ENCODE data around the gene DDX28.
"Not testable (repeated sequence)": the region's sequence is repeated elsewhere in the genome, so short reads cannot be mapped to it uniquely, and the experiment has no call there.

DDX28 gene

DNA sequence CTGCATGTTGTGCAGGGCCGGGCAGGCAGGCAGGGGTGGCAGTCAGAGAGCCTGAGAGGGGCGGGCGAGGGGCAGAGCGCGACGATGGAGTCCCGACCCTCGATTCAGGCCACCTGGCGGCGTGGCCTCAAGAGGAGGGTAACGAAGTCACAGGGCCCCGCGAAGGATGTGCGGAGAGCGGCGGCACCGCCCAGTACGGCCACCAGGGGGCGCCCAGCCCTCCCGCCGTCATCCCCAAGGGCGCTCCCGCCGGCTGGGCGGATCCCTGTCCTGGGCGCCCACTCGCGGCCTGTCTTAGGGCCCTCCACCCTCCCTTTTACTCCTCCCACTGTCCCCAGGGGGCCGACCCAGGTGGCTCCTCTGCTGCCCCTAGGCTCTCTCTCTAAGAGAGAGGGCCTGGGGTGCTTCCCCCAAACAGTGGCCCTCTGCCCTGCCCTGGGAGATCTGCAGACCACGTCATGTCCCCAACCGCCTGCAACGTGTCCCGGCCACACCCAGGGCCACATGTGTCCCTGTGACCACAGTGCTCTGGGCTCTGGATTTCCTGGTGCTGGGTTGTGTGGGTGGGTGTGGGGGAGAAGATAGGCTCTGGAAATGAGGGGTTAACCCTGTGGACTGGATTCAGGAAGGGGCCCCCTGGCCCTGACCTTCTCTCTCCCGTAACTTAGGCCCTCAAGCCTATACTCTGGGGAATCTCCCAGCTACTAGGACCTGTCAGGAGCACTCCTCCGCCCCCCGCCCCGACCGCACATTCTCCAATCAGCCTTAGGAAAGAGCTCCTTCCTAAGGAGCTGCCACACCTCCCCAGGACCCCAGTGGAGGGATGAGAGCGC, 29.6 kb downstream of the DDX28 start:
- peak; percentile 96 for DNase-seq

DNA sequence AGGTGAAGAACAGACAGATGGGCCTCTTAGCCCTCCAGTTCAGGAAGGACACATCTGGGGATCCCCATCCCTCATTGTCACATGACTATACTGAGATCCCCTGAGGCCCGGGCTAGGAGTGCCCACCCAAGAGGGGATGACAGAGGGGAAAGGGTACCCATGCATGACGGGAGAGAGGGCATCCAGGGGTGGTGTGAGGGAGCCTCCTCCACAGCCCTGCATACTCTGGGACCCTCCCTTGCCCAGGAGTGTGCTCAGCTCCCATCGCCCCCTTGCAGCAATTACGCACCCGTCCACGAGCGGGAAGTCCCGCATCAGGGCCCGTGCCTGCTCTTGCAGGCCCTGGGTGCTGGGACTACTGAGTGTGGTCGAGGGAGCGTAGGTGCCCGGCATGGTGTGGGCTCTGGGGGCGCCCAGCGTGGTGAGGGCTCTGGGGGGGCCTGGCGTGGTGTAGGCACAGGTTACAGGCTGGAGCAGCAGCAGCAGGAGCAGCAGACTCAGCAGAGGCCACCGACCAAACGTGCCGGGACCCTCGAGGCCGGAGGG, 30.3 kb downstream of the DDX28 start:
- DNase-seq: no peak

- DNase-seq: no peak
Observed at GRCh38 chr16:67990018-67990386, 33.0 kb downstream of the DDX28 start.

DNA sequence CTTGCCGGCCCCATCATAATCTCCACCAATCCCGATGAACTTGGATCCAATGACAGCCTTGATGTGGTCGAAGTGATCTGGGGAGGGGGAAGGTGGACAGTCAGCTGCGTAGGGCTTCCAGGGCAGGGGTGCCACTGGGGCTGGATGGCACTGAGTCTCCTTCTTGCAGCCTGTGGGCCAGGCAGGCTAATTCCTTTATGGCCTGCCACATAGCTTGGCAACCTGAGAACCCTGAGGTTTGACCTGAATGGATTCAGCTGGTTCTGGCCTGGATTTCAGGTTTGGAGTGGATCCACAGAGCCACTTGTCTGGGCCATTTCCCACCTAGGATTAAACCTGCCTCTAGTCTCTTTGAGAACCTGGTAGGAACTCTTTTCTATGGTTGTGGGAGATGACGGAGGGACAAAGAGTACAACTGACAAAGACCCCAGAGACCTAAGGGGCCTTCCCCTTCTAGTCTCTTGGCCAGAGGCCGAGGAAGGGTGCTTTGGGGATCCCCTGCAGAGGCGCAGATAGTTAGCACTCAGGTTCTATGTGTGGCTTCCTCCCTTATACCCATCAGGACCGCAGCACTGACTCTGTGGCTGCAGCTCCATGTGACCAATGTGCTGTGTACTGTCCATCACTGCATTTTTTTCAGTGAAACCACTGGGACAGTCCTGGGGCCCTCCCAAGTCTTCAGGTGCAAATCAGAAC, 33.6 kb downstream of the DDX28 start:
- no peak for DNase-seq

DNA sequence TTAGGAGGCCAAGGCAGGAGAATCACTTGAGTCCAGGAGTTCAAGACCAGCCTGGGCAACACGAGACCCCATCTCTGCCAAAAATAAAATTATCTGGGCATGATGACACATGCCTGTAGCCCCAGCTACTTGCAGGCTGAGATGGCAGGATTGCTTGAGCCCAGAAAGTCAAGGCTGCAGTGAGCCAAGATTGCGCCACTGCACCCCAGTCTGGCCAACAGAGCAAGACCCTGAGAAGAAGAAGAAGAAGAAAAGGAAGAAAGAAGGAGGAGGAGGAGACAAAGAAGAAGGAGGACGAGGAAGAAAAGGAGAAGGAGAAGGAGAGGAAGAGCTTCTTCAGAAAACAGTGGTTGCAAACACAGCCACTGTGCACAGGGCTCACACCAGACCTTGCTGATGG, 34.4 kb downstream of the DDX28 start:
- DNase-seq: no peak

DNA sequence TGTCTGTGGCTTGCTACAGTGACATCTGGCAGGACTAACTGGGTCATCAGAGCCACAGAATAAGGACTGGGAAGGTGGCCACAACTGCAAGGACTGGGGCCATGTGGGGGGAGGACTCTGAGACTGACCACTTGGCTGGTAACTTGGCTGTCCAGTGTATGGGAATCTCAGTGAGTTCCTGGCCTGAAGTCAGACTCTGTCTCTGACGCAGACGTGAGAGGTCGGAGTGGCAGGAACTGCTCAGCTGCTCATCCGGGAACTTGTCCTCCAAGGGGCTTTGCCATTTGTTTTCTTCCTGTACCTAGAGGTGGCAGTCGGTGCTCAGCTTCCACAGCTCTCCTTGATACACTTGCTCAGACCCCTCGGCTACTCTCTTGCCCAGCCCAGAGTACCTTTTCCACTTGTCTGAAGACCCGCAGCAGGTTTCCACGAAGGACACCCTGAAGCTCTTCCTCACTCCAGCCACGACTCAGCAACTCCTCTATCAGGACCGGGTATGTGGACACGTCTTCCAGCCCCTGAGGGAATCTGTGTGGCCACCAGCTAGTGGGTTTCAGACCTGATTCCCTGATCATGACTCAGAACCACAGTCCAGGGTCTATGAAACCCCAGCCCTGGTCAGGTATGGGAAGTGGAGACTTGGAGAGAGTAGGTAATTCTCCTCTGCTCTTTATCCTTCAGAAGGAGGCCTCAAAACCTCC, 35.4 kb downstream of the DDX28 start:
- DNase-seq: no peak

GRCh38 chr16:67986949-67987348, 36.1 kb downstream of the DDX28 start:
- no peak for DNase-seq

GRCh38 chr16:67982011-67982696, 40.9 kb downstream of the DDX28 start:
- no peak for DNase-seq

- DNase-seq: no peak
Observed at GRCh38 chr16:67979955-67980678, 42.9 kb downstream of the DDX28 start, which contains the start of gene DPEP3. DPEP3 (minus strand) TSS chr16:67980499; CDS start chr16:67980380, 119 bp downstream.

GRCh38 chr16:67977469-67978227, 45.4 kb downstream of the DDX28 start:
- DNase-seq: no peak

DNA sequence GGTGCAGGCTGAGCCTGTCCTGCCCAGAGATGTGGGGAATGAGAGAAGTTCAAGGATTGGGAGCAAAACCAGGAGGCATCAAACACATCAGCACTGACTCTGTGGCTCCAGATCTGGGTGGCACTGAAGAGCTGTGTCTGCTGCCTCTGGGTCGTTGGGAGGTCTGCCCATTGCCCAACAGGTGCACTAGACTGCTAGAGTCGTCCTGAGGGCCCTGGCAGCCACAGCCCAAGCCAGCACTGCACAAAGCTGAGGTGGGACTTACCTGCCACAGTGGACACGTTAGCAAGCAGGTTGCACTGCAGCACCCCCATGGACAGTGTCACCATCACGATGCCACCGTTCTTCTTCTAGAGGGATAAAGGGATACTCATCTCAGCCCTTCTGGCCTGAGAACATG, 46.0 kb downstream of the DDX28 start:
- no peak for DNase-seq

- no peak for DNase-seq
Observed at GRCh38 chr16:67976205-67976604, 46.8 kb downstream of the DDX28 start.

- DNase-seq: no peak
Observed at GRCh38 chr16:67975321-67976105, 47.5 kb downstream of the DDX28 start.

DNA sequence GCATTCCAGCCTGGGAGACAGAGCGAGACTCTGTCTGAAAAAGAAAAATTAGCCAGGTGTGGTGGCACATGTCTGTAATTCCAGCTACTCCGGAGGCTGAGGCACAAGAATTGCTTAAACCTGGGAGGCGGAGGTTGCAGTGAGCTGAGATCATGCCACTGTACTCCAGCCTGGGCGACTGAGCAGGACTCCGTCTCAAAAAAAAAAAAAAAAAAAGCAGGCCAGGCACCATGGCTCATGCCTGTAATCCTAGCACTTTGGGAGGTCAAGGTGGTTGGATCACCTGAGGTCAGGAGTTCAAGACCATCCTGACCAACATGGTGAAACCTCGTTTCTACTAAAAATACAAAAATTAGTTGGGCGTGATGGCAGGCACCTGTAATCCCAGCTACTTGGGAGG, 50.7 kb downstream of the DDX28 start:
- DNase-seq: not testable (repeated sequence)

DNA sequence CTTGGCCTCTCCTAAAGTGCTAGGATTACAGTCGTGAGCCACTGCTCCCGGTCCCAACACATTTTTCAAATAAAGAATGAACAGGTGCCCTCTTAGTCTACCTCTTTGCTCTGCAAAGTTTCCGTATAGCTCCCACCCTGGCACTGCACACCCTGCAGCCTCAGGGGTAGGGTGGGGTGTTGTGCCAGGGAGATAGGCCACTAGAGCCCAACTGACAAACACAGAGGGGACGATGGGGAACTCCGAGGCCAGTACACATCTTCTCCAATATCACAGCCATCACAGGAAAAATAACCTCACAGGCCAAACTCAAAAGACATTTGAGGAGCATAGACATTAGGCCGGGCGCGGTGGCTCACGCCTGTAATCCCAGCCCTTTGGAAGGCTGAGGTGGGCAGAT, 51.9 kb downstream of the DDX28 start:
- DNase-seq: no peak
